Measurements from ENCODE around the gene C2CD3.

The C2CD3 gene

DNA sequence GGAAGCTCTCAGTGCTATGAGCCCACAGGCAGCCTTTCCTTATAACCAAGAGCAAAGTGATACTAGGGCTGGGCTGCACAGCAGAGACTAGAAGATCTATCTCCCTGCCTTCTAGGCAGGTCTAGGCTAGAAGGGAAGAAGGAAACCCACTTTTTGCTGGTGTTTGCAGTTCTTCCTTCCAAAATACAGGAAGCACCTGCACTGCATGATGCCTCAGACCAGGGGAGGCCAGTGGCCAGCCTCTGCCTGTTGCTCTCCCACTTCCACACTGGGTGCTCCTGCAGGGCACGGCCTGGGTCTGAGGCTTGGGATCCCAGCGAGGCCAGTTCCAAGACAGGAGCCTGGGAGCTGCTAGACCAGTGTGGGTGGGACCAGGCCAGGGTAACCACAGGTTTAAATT is 155.9 kb downstream of the C2CD3 start:
- TF ChIP-seq CTCF (conservative IDR thresholded peaks at IDR 0.05) = no peak

GRCh38 chr11:74013141-74013540 is 157.7 kb downstream of the C2CD3 start:
- TF ChIP-seq CTCF (conservative IDR thresholded peaks at IDR 0.05) = no peak
- no peak overlapping the region for H3K27ac ChIP-seq

More for the DNA sequence above, 155.9 kb downstream of the C2CD3 start:
- no peak overlapping the region for H3K27ac ChIP-seq

- H3K27ac ChIP-seq = no peak overlapping the region
- TF ChIP-seq CTCF (conservative IDR thresholded peaks at IDR 0.05) = no peak
These were observed 158.6 kb downstream of the C2CD3 start for GRCh38 chr11:74012074-74012809.

DNA sequence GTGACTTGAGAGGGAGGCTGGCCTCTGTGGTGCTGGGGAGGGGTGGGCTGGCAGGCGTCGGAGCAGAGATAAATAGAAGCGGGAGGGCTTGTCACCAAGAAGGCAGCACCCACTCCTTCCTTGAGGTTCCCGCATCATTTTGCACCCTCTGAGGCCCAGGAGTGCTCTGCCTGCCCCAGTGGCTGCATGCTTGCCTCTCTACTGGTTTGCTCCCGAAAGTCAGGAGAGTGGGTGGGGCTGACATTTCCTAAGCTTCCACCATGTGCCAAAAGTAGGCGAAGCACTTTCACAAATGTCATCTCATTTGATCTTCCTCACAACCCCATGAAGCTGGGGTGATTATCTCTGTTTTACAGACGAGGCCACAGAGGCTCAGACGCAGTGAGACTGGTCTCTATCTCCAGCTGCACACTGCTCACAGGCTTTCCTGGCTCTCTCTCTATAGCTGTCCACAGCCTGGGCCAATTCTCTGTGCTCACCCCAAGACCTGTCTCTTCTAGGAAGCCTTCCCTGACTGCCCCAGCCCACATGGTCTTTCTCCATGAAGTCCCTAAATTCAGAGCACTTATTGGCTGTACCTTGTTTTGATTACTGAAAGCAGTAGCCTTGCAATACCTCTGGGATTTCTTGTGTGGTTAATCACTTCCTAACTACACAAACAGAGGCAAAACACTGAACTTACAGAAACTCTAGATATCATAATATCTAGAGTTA is 159.3 kb downstream of the C2CD3 start:
- no peak for TF ChIP-seq CTCF (conservative IDR thresholded peaks at IDR 0.05)

DNA sequence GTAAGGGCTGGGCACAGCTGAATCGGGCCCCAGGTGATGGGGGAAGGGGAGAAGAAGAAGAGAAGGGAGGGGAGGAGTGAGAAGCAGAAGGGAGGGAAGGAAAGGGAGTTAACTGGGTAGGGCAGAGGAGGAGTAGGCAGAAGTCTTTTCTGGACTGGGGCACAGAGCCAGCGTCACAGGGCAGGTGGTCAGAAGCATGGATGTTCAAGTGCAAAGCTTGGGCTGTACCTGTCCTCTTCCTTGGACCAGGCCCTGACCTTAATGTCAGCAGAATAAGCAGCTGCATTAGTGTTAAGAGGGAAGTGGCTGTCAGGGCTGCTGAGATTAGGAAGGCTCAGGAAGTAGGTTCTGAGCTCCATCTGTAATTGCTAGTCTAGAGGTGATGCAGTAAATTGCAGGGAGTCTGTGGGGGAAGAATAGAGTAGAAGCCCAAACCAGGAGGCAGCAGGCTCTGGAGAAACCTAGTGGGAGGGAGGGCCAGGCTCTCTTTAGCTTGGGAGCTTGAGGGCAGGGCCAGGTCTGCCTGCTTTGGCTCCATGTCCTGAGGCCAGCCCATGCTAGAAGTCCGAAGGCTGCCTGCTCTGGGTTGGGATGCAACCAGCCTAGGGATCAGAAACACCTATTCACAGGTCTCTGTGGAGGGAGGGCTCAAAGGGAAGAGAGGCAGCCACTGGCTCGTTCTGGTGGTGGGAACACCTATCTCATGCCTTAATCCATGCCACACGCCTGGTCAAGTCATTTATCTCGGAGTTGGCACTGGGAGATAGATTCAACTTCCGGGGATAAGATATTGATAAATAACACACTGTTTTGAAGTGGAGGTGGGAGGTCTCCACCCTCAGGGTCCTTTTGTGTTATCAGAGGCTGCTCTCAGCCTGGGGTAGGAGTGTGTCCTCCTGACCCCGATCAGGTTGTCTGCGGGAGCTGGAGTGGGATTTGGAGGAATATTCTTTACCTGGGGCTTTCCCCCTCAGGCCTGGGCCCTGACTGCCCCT is 160.2 kb downstream of the C2CD3 start:
- H3K27ac ChIP-seq = no peak overlapping the region
- TF ChIP-seq CTCF (conservative IDR thresholded peaks at IDR 0.05) = no peak

More for the DNA sequence above, 159.3 kb downstream of the C2CD3 start:
- H3K27ac ChIP-seq = no peak overlapping the region

GRCh38 chr11:74009675-74010305 is 161.0 kb downstream of the C2CD3 start:
- no peak for TF ChIP-seq CTCF (conservative IDR thresholded peaks at IDR 0.05)
- H3K27ac ChIP-seq = no peak overlapping the region
